Effector memory CD4-positive, alpha-beta T cell (primary cell): ENCODE data around the gene OR5P2.
"Not testable (repeated sequence)": the region's sequence is repeated elsewhere in the genome, so short reads cannot be mapped to it uniquely, and the experiment has no call there.

ENCODE experiments used
- DNase-seq, 3 donors: peaks; one replicate each; pipeline ENCODE4 v3.0.0-alpha.2; 2020
- H3K27ac ChIP-seq: 2 replicates; pipeline ENCODE4 v1.7.0; 2013; ENCODE audit warnings: mild to moderate bottlenecking, low read length, moderate library complexity; ENCODE audit not compliant: insufficient read depth, poor library complexity, severe bottlenecking
- H3K27me3 ChIP-seq: replicated peaks from 2 replicates; pipeline ENCODE4 v1.7.0; 2013; ENCODE audit warnings: mild to moderate bottlenecking, low read length; ENCODE audit not compliant: insufficient read depth, control insufficient read depth, poor library complexity, severe bottlenecking
- H3K36me3 ChIP-seq: 2 replicates; pipeline ENCODE4 v1.7.0; 2013; ENCODE audit warnings: mild to moderate bottlenecking, low read length, moderate library complexity; ENCODE audit not compliant: control insufficient read depth, insufficient read depth
- H3K4me1 ChIP-seq: 2 replicates; pipeline ENCODE4 v1.7.0; 2013; ENCODE audit warnings: low read length, mild to moderate bottlenecking; ENCODE audit not compliant: control insufficient read depth, insufficient read depth, poor library complexity, severe bottlenecking
- H3K4me3 ChIP-seq: 2 replicates; pipeline ENCODE4 v1.7.0; 2013; ENCODE audit warnings: low read length, low read depth, mild to moderate bottlenecking; ENCODE audit not compliant: insufficient read depth, poor library complexity, severe bottlenecking
- H3K9me3 ChIP-seq: 2 replicates; pipeline ENCODE4 v1.7.0; 2013; ENCODE audit warnings: mild to moderate bottlenecking, low read length, moderate library complexity; ENCODE audit not compliant: control insufficient read depth
- total RNA-seq, 3 donors: gene quantifications; one replicate each; lab custom pipeline; 2026; lab: John Stamatoyannopoulos, UW

OR5P2 gene, protein sequence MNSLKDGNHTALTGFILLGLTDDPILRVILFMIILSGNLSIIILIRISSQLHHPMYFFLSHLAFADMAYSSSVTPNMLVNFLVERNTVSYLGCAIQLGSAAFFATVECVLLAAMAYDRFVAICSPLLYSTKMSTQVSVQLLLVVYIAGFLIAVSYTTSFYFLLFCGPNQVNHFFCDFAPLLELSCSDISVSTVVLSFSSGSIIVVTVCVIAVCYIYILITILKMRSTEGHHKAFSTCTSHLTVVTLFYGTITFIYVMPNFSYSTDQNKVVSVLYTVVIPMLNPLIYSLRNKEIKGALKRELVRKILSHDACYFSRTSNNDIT
- 0 reads per million in 3 donors for total RNA-seq

DNA sequence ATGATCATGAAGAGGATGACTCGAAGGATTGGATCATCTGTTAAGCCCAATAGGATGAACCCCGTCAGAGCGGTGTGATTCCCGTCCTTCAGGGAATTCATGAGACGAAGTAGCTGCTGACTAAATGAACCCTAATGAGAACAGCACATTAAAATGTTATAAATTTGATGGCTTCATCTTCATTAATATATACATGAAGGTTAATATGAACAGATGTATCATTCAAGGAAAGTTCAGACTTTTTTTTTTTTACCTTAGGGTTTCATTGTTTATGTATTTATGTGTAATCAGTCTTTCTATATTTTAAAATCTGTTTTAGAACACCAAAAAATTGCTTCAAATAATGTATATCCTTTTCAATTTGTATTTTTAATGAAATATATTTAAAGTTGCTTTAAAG is at the start of gene OR5P2:
Gene OR5P2 (minus strand): TSS at position 101 of the 400 bp plus-strand sequence. CDS start 0 bp downstream, at position 101.
- Histone ChIP-seq H3K4me1 (no peaks in the 10 kb centered on the region), H3K36me3 (no peaks in the 10 kb centered on the region), H3K4me3 (no peak within 1 kb of the TSS), H3K9me3 (no peaks in the 10 kb centered on the region), H3K27ac (no peak within 1 kb of the TSS), H3K27me3 (no peaks in the 10 kb centered on the region)
- no peak for DNase-seq

DNA sequence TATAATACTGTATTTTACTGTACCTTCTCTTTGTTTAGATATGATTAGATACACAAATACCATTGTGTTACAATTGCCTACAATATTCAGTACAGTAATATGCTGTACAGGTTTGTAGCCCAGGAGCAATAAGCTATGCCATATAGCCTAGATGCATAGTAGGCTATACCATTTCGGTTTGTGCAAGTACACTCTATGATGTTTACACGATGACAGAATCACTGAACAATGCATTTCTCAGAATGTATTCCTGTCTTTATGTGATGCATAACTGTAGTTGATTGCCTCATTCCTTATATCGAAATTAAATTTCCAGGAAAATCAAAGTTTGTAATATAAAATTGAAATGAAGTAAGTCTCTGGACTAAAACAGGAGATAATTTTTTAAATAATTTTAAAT is 49.3 kb upstream of the OR5P2 start:
- Histone ChIP-seq H3K9me3 (no peaks in the 10 kb centered on the region), H3K4me3 (no peak overlapping the region)

DNA sequence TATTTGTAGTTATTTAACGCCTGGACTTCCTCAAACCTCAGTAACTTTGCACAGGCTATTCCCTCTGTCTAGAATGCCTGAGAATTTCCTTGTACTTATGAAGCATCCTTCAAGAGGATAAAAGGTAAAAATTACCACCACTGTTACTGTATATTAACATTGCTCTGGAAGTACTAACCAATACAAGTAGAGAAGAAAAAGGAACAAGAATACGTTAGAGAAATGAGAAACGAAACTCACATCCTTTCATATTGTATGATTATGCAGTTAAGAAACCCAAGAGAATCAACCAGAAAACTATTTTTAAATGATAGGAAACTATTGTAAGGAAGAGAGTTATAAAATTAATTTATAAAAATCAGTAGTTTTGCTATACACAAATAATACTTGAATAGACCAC is 48.2 kb upstream of the OR5P2 start:
- Histone ChIP-seq H3K36me3 (no peaks in the 10 kb centered on the region), H3K27me3 (no peaks in the 10 kb centered on the region), H3K9me3 (no peaks in the 10 kb centered on the region), H3K27ac (no peak overlapping the region), H3K4me1 (no peaks in the 10 kb centered on the region), H3K4me3 (no peak overlapping the region)
- DNase-seq: no peak

More for the DNA sequence above, 49.3 kb upstream of the OR5P2 start:
- Histone ChIP-seq H3K36me3 (no peaks in the 10 kb centered on the region), H3K27ac (no peak overlapping the region), H3K27me3 (no peaks in the 10 kb centered on the region), H3K4me1 (no peaks in the 10 kb centered on the region)
- no peak for DNase-seq

DNA sequence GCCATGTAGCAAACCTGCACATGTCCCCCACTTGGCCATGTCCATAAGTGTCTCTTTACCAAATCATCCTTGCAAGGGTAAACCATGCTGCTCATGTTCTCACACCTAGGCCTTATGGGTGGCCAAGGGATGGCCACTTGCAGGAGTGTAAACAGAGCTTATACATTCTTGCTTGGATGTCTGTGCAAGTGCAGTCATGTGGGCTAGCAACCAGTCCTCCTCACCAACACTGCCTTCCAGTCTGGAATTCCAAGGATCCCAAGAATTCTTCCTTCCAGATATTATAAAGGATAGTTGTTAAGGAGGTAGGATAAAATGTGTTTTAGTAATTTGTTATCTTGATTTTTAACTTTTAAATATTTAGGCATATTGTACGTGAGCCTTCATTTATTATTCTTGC is 47.8 kb upstream of the OR5P2 start:
- H3K4me3 ChIP-seq: no peak overlapping the region

DNA sequence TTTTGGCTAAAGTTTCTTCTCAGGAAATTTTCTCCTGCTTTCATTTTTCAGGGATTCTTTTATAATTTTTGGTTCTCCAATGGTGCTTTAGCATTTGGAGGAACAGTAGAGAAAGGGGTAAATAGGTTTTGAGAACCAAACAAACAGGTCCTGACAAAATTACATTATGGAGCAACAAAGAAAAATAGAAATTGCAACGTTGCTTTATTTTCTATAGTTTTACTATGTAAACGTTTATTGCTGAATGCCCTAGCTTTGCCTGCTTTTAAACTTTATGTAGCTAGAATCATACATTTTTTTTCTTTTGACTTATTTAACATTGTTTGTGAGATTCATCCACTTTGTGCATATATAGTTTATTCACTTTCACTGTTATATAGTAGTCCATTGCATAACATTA is 43.8 kb upstream of the OR5P2 start:
- Histone ChIP-seq H3K4me3 (no peak overlapping the region), H3K27ac (no peak overlapping the region), H3K36me3 (no peaks in the 10 kb centered on the region), H3K27me3 (no peaks in the 10 kb centered on the region), H3K9me3 (no peaks in the 10 kb centered on the region), H3K4me1 (no peaks in the 10 kb centered on the region)
- DNase-seq: no peak

More for the DNA sequence above, 47.8 kb upstream of the OR5P2 start:
- no peaks in the 10 kb centered on the region for H3K27me3 ChIP-seq
- no peak for DNase-seq
- no peaks in the 10 kb centered on the region for H3K4me1 ChIP-seq
- no peak overlapping the region for H3K27ac ChIP-seq
- no peaks in the 10 kb centered on the region for H3K36me3 ChIP-seq
- no peaks in the 10 kb centered on the region for H3K9me3 ChIP-seq

DNA sequence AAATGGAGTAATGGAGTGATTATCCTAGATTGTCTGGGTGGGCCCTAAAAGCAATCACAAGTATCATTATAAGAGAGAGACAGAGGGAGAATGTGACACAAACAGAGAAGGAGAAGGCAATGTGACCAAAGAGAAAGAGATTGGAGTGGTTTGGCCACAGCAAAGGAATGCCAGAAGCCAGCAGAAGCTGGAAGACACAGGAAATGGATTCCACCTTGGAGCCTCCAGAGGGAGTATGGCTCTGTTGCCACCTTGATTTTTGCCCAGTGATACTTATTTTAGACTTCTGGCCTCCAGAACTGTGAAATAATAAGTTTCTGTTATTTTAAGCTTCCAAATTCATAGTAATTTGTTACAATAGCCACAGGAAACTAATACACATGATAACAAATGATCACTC is 36.8 kb upstream of the OR5P2 start:
- no peaks in the 10 kb centered on the region for H3K36me3 ChIP-seq
- H3K27me3 ChIP-seq: no peaks in the 10 kb centered on the region
- H3K27ac ChIP-seq: no peak overlapping the region
- no peaks in the 10 kb centered on the region for H3K9me3 ChIP-seq
- H3K4me3 ChIP-seq: no peak overlapping the region
- no peak for DNase-seq
- H3K4me1 ChIP-seq: no peaks in the 10 kb centered on the region

DNA sequence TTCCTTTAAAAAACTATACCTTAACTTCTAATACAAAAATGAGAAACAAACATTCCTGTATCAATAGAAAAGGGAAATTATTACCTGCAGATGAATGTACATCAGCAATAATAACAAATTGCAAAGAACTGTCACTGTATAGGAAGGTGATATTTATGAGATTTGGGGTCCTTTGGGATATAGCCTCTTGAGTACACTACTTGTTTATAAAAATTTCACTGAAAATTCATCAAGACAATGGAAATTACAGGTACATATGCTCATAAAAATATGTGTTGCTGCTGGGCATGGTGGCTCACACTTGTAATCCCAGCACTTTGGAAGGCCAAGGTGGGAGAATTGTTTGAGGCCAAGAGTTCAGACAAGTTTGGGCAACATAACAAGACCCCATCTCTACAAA is 34.0 kb upstream of the OR5P2 start, which contains the start of gene OR5P3:
Gene OR5P3 (minus strand): TSS at position 101 of the 400 bp plus-strand sequence.
- DNase-seq: no peak
- no peak within 1 kb of the TSS for H3K4me3 ChIP-seq
- no peaks in the 10 kb centered on the region for H3K36me3 ChIP-seq
- H3K27me3 ChIP-seq: no peaks in the 10 kb centered on the region
- H3K27ac ChIP-seq: no peak within 1 kb of the TSS
- H3K9me3 ChIP-seq: no peaks in the 10 kb centered on the region
- no peaks in the 10 kb centered on the region for H3K4me1 ChIP-seq

DNA sequence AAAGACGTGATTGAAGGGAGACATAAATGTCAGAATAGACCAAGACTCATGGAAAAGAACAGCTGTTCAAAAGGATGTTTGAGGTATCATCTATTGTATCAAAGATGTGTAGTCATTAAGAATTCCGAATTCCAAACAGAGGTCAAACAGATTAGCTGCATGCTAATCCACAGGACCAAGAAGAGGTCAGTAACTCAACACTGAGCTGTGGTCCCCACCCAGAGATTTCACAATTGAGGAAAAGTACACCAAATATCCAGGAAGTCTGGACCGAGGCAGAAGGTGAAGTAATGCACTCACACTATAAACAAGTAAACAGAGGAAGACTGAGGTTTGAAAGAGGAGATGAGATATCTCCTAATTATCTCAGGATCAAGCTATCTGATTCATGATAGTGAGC is 29.6 kb upstream of the OR5P2 start:
- H3K27ac ChIP-seq: no peak overlapping the region
- DNase-seq: no peak
- H3K9me3 ChIP-seq: no peaks in the 10 kb centered on the region
- no peaks in the 10 kb centered on the region for H3K27me3 ChIP-seq
- no peak overlapping the region for H3K4me3 ChIP-seq
- H3K36me3 ChIP-seq: no peaks in the 10 kb centered on the region
- no peaks in the 10 kb centered on the region for H3K4me1 ChIP-seq

DNA sequence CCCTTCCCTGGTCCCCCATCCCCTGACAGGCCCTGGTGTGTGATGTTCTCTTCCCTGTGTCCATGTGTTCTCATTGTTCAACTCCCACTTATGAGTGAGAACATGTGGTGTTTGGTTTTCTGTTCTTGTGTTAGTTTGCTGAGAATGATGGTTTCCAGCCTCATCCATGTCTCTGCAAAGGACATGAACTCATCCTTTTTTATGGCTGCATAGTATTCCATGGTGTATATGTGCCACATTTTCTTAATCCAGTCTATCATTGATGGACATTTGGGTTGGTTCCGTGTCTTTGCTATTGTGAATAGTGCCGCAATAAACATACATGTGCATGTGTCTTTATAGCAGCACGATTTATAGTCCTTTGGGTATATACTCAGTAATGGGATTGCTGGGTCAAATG is 23.7 kb upstream of the OR5P2 start:
- H3K9me3 ChIP-seq, H3K36me3 ChIP-seq, H3K27me3 ChIP-seq, DNase-seq, H3K4me1 ChIP-seq, H3K4me3 ChIP-seq, H3K27ac ChIP-seq: not testable (repeated sequence)

DNA sequence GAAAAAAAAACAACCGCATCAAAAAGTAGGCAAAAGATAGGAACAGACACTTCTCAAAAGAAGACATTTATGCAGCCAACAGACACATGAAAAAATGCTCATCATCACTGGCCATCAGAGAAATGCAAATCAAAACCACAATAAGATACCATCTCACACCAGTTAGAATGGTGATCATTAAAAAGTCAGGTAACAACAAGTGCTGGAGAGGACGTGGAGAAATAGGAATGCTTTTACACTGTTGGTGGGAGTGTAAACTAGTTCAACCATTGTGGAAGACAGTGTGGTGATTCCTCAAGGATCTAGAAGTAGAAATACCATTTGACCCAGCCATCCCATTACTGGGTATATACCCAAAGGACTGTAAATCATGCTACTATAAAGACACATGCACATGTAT is 18.2 kb upstream of the OR5P2 start:
- H3K4me3 ChIP-seq, H3K27ac ChIP-seq, H3K9me3 ChIP-seq, DNase-seq, H3K36me3 ChIP-seq, H3K27me3 ChIP-seq, H3K4me1 ChIP-seq: not testable (repeated sequence)
